Endothelial cell of umbilical vein (primary cell): ENCODE data around the gene RPS6KA5. TPM values are rescaled to one million over a fixed set of nuclear protein-coding genes. Genes with fewer than 3 reads are reported as not detected.

Experiments used
- BruUV-seq: library from RNA; stranded (reverse); fragments of 400-500 nt; replicated peaks from 2 replicates; lab custom pipeline; 2021; lab: Mats Ljungman, UMichigan
- CTCF ChIA-PET: fragments of 300-600, 350-600 bp; sonication (Branson Sonifier 250); formaldehyde crosslinking; loops from one replicate; lab custom pipeline; 2021; ENCODE audit warnings: antibody characterized with exemption, inconsistent platforms; lab: Charles Lee
- POLR2A ChIA-PET: fragments of 300-600, 350-600 bp; sonication (Branson Sonifier 250); formaldehyde crosslinking; loops from one replicate; lab custom pipeline; 2021; ENCODE audit warnings: antibody characterized with exemption, inconsistent platforms; lab: Charles Lee
- DNase-seq: peaks from one replicate; pipeline ENCODE4 v3.0.0-alpha.2; 2011; ENCODE audit warnings: low read depth, low spot score
- FAIRE-seq: peaks from 2 replicates; lab custom pipeline; 2011; peaks lifted over from hg19 to GRCh38; lab: Jason Lieb, UNC
- H2AFZ ChIP-seq: 2 replicates; pipeline ENCODE4 v1.6.0; 2012; ENCODE audit warnings: low read depth, low read length, control low read depth, inconsistent platforms
- H3K27ac ChIP-seq: 2 replicates; pipeline ENCODE4 v1.5.1; 2011; ENCODE audit warnings: low read depth, mild to moderate bottlenecking, control low read depth, low read length, moderate library complexity; ENCODE audit not compliant: insufficient read depth
- H3K27me3 ChIP-seq, 2 experiments: 2 replicates each; pipeline versions ENCODE4 v1.6.0 to v1.6.1; 2011; ENCODE audit warnings: low read length in 2 of 2, mixed read lengths in 1 of 2; ENCODE audit not compliant: control insufficient read depth in 2 of 2, insufficient read depth in 2 of 2
- H3K36me3 ChIP-seq, 2 experiments: 2 replicates in 1 of 2; 3 replicates in 1 of 2; pipeline ENCODE4 v1.5.1; 2011; ENCODE audit warnings: low read length in 2 of 2, mild to moderate bottlenecking in 1 of 2, moderate library complexity in 1 of 2; ENCODE audit not compliant: control insufficient read depth in 2 of 2, insufficient read depth in 2 of 2; ENCODE audit errors: extremely low read depth in 1 of 2
- H3K4me1 ChIP-seq: 3 replicates; pipeline ENCODE4 v1.5.1; 2011; ENCODE audit warnings: mild to moderate bottlenecking, low read length; ENCODE audit not compliant: control insufficient read depth, insufficient read depth; ENCODE audit errors: extremely low read depth
- H3K4me2 ChIP-seq: 2 replicates; pipeline ENCODE4 v1.6.1; 2011; ENCODE audit warnings: low read length, control low read depth, mixed read lengths; ENCODE audit not compliant: insufficient read depth
- H3K4me3 ChIP-seq, 3 experiments: fragments of 200-600 bp in 1 of 3; sonication (generic), shearing (Covaris generic) in 1 of 3; replicated peaks in 1 of 3; 2 replicates each; pipeline ENCODE4 v1.5.1; 2011 to 2016; ENCODE audit warnings: control low read depth in 3 of 3, low read length in 3 of 3, mild to moderate bottlenecking in 2 of 3, inconsistent platforms in 1 of 3, low read depth in 1 of 3, moderate library complexity in 1 of 3; ENCODE audit not compliant: insufficient read depth in 1 of 3
- H3K79me2 ChIP-seq: 2 replicates; pipeline ENCODE4 v1.6.0; 2012; ENCODE audit warnings: low read length, inconsistent platforms; ENCODE audit not compliant: control insufficient read depth, insufficient read depth
- H3K9ac ChIP-seq: replicated peaks from 2 replicates; pipeline ENCODE3; 2011; ENCODE audit warnings: low read length, control low read depth; ENCODE audit not compliant: insufficient read depth; ENCODE audit errors: extremely low read depth
- H3K9me1 ChIP-seq: replicated peaks from 3 replicates; pipeline ENCODE4 v1.6.0; 2011; ENCODE audit warnings: mild to moderate bottlenecking, low read length; ENCODE audit not compliant: control insufficient read depth, insufficient read depth; ENCODE audit errors: extremely low read depth
- H3K9me3 ChIP-seq: replicated peaks from 2 replicates; pipeline ENCODE4 v1.5.1; 2012; ENCODE audit warnings: low read length, inconsistent platforms; ENCODE audit not compliant: control insufficient read depth, insufficient read depth
- H4K20me1 ChIP-seq: replicated peaks from 2 replicates; pipeline ENCODE3; 2011; ENCODE audit warnings: mild to moderate bottlenecking, low read length; ENCODE audit not compliant: control insufficient read depth, insufficient read depth; ENCODE audit errors: extremely low read depth
- CTCF ChIP-seq, 2 donors: IDR thresholded peaks; 1 replicate in 1 of 2; 2 replicates in 1 of 2; pipeline ENCODE4 v1.5.1; 2011; ENCODE audit warnings: low read length in 2 of 2, mild to moderate bottlenecking in 2 of 2, moderate library complexity in 2 of 2, control low read depth in 1 of 2, inconsistent platforms in 1 of 2, low read depth in 1 of 2; ENCODE audit not compliant: insufficient read depth in 1 of 2; ENCODE audit errors: extremely low read depth in 1 of 2
- EZH2 ChIP-seq: IDR thresholded peaks from 2 replicates; pipeline ENCODE4 v1.6.1; 2012; ENCODE audit warnings: borderline replicate concordance, low read depth, mild to moderate bottlenecking, moderate library complexity, low read length, inconsistent platforms; ENCODE audit not compliant: severe bottlenecking
- FOS ChIP-seq: IDR thresholded peaks from 2 replicates; pipeline ENCODE4 v1.6.1; 2011; ENCODE audit warnings: mild to moderate bottlenecking, low read length, moderate library complexity, borderline replicate concordance; ENCODE audit not compliant: insufficient read depth
- GATA2 ChIP-seq: IDR thresholded peaks from 2 replicates; pipeline ENCODE4 v1.7.0; 2011; ENCODE audit warnings: low read depth, mild to moderate bottlenecking, moderate library complexity, mixed read lengths, low read length; ENCODE audit not compliant: insufficient read length, insufficient read depth
- JUN ChIP-seq: IDR thresholded peaks from 2 replicates; pipeline ENCODE4 v1.6.1; 2011; ENCODE audit warnings: borderline replicate concordance, low read depth; ENCODE audit not compliant: insufficient read length, insufficient read depth
- MAX ChIP-seq: IDR thresholded peaks from 2 replicates; pipeline ENCODE4 v1.6.1; 2011; ENCODE audit not compliant: insufficient read depth, insufficient read length
- MYC ChIP-seq: IDR thresholded peaks from one replicate; pipeline ENCODE4 v1.6.1; 2011; ENCODE audit warnings: mild to moderate bottlenecking, low read depth, low read length
- POLR2A ChIP-seq: IDR thresholded peaks from 2 replicates; pipeline ENCODE4 v1.6.1; 2012; ENCODE audit warnings: low read depth, mild to moderate bottlenecking, control low read depth, low read length
- POLR2AphosphoS5 ChIP-seq: IDR thresholded peaks from 2 replicates; pipeline ENCODE4 v1.6.1; 2012; ENCODE audit warnings: low read depth, mild to moderate bottlenecking, control low read depth, low read length, moderate library complexity; ENCODE audit not compliant: insufficient read depth
- dilution Hi-C: fragments of 300-500 bp; cut with MboI; formaldehyde crosslinking; loops from one replicate; pipeline ENCODE4 v1.15.0; 2019; ENCODE audit warnings: low sequenced_read_pairs; ENCODE audit not compliant: extremely low pct_ligation_motif_present
- intact Hi-C: fragments of 100-400 bp; cut with micrococcal nuclease; formaldehyde crosslinking; loops from one replicate; pipeline ENCODE4 v1.10.0; 2022
- polyA plus RNA-seq, 4 experiments: library from polyadenylated mRNA; depleted of rRNA in 3 of 4; stranded (reverse) in 3 of 4; unstranded in 1 of 4; fragments of >200 nt; gene quantifications; 2 replicates each; pipeline versions ENCODE4 v1.2.1 to v1.2.3, GENCODE V29; 2011 to 2012; ENCODE audit warnings: missing spikeins in 1 of 4
- total RNA-seq: library from RNA; stranded (reverse); gene quantifications from 2 replicates; pipeline ENCODE4 v1.2.3, GENCODE V29; 2021

RPS6KA5 gene
- total and polyA plus RNA-seq, 2 donors (not counting 3 experiments of a cell fraction or from before 2014, with no cell fraction given): 2.9 to 5.4 TPM

- DNase-seq (no peak), FAIRE-seq (no peak)
- Histone ChIP-seq H3K9me3 (no peaks in the 10 kb centered on the region), H3K27me3 (no peaks in the 10 kb centered on the region), H3K9ac (no peak overlapping the region), H3K79me2 (no peaks in the 10 kb centered on the region), H3K27ac (no peak overlapping the region), H3K4me1 (no peaks in the 10 kb centered on the region), H3K4me2 (no peak overlapping the region), H4K20me1 (no peaks in the 10 kb centered on the region), H2AFZ (no peak overlapping the region), H3K4me3 (no peak overlapping the region), H3K9me1 (no peaks in the 10 kb centered on the region), H3K36me3 (peaks cover 0 to 5% of the 10 kb centered on the region in 2 experiments)
- intact Hi-C loops: no loop called here
- POLR2A ChIA-PET: no interaction called here
- TF ChIP-seq CTCF (IDR thresholded peaks at IDR 0.05; ENCODE audit: extremely low read depth in 1 of 2, insufficient read depth in 1 of 2, low read depth in 1 of 2, low read length in 2 of 2) (no peak), JUN (no peak), POLR2A (no peak), MAX (no peak), EZH2 (no peak), GATA2 (no peak), FOS (no peak), POLR2AphosphoS5 (no peak), MYC (no peak)
- BruUV-seq: no TSS peak
- CTCF ChIA-PET: interaction anchor here (4.4 to 10.0 kb wide), 2 partner anchors 10 to 280 kb away, joined by 12 to 66 read pairs; no protein-coding TSS in a partner anchor
- dilution Hi-C loops: no loop called here
Observed at GRCh38 chr14:90892970-90893369, 167.5 kb downstream of the RPS6KA5 start.
